ENCODE results near the gene MCAM. TPM values are rescaled to one million over a fixed set of nuclear protein-coding genes. Genes with fewer than 3 reads are reported as not detected.

The MCAM gene
- total RNA-seq, 2 donors from 2014 or later, result 12.1 to 27.1 TPM

DNA sequence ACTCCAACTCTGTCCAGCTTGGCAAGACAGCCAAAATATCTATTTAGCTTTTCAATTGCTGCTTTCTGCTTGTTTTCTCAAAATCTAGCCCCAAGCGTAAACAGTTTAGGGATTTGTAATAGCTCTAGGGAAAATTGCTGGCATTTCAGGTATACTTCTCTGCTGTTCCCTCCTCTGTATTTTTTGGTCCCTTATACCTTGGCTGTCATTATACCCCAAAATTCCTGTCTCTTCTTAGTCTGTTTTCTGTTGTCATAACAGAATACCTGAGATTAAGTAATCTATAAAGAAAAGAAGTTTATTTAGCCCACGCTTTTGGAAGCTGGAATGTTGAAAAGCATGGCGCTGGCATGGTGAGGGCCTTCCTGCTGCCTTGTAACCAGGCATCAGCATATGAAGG is 23.5 kb downstream of the MCAM start:
- ATAC-seq, result no peak
- intact Hi-C loops (cut with DNase I, micrococcal nuclease), result no loop called here
- DNase-seq, result no peak

DNA sequence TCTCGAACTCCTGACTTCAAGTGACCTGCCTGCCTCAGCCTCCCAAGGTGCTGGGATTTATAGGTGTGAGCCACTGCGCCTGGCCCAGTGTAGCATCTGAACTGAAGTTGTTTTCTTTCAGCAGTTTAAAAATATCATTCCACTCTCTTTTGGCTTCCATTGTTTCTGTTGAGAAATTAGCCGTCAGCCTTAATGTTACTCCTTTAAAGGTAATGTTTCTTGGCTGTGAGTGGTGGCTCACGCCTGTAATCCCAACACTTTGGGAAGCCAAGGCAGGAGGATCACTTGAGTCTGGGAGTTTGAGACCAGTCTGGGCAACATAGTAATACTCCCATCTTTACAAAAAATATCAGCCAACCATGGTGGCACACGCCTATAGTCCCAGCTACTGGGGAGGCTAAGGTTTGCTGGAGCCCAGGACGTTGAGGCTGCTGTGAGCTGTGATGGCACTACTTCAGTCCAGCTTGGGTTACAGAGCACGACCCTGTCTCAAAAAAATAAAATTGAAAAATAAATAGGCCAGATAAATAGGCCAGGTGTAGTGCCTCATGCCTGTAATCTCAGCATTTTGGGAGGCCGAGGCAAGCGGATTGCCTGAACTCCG is 25.9 kb downstream of the MCAM start:
- DNase-seq (no peak), ATAC-seq (no peak)
- intact Hi-C loops (cut with DNase I, micrococcal nuclease), result no loop called here

DNA sequence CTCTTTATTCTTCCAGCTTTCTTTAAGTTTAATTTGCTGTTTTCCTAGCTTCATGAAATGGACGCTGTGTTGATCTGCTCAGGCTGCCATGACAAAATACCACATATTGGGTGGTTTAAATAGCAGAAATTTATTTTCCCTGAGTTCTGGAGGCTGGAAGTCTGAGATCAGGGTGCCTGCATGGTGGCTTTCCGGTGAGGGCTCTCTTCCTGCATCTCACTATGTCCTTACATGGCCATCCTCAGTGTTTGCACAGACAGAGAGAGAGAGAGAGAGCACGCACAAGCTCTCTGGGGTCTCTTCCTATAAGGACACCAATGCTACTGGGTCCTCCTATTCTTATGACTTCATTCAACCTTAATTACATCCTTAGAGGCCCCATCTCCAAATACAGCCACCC is 28.7 kb downstream of the MCAM start:
- ATAC-seq, result no peak
- intact Hi-C loops (cut with DNase I, micrococcal nuclease), result no loop called here
- DNase-seq, result no peak

DNA sequence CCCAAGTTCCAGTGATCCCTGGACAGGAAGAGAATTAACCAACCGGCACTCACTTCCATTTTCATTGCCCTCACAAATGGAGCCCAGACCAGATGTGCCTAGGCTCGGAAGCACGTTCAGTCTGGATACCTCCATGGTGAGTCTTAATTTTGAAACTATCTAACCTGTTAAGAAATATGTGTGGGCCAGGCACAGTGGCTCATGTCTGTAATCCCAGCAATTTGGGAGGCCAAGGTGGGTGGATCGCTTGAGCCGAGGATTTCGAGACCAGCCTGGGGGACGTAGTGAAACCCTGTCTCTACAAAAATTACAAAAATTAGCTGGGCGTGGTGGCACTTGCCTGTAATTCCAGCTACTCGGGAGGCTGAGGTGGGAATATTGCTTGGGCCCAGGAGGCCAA is 31.5 kb downstream of the MCAM start:
- intact Hi-C loops (cut with DNase I, micrococcal nuclease), result no loop called here
- ATAC-seq, result no peak
- DNase-seq, result no peak

DNA sequence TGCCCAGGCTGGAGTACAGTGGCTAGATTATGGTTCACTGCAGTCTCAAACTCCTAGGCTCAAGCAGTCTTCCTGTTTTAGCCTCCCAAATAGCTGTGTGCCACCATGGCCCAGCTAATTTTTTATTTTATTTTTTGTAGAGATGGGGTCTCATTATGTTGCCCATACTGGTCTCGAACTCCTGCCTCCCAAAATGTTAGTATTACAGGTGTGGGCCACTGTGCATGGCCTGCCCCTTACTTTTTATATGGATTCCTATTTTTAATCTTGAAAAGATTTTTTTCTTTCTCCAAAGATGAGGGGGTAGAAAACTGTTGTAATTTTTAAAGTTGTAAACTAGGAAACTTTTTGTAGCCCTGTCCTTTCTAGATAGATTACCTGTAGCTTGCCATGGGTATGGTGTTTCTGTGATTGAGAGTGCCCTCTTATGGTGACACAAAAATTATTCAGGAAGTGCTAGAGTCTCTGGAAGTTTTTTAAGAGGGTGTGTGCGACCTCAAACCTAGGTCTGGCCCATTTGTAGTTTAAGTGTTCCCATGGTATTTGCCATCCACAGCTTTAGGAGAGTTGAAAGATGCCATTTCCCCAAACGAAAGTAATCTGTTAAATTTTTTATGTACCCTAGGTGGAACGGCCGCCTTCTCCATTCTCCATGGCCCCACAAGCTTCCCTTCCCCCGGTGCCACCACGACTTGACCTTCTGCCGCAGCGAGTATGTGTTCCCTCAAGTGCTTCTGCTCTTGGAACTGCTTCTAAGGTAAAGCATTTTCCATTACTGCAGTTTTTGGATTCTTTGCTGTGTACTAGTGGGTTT is 32.4 kb downstream of the MCAM start:
- peak; percentile 84 for ATAC-seq
- intact Hi-C loops (cut with DNase I, micrococcal nuclease), result no loop called here
- no peak for DNase-seq

DNA sequence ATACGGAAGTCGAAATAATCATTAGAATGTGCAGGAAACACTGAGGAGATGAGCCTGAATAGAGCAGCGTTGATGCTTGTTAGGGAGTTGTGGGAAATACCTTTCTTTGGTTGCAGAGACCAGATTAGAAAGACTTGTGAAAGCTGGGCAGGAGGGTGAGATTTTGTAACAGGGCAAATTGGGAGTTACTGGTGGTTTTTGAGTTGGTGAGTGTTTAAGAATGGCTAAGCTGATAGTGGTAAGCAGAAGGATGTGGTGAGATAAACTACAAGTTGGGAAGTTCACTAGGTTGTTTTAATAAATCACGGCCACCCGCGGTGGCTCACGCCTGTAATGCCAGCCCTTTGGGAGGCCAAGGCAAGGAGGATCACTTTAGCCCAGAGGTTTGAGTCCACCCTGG is 34.4 kb downstream of the MCAM start:
- ATAC-seq (no peak), DNase-seq (no peak)
- intact Hi-C loops (cut with DNase I, micrococcal nuclease), result no loop called here

DNA sequence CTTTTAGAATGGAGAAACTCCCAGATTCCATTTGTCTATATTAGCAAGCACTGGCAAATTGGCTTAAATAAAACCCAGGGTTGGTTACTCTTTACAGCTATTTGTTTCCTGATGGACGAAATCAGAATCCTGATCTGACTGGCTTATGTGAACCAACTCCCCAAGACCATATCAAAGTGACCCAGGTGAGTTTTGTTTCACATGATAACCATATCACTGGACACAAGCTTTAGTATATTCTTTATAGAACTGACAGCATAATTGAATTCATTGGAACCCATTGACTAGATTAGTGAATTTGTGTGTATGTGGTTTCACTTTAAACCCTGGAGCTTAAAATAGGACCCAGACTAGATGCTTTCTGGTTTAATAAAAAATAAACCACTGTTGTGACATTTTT is 39.3 kb downstream of the MCAM start:
- DNase-seq (no peak), ATAC-seq (no peak)
- intact Hi-C loops (cut with DNase I, micrococcal nuclease), result no loop called here

DNA sequence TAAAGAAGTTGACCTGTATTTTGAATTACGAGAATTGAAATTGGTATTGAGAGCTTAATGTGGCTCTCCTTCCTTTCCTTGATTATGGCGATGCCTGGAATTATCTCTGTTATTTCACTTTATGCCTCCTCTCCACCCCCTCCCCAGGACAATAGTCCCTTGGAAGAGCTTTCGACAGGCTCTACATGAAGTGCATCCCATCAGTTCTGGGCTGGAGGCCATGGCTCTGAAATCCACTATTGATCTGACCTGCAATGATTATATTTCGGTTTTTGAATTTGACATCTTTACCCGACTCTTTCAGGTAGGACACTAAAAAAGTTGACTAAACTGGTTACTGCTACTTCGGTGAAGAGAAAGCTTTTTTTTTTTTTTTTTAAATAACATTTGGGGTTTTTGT is 43.2 kb downstream of the MCAM start:
- DNase-seq, result no peak
- ATAC-seq, result no peak
- intact Hi-C loops (cut with DNase I, micrococcal nuclease), result no loop called here

DNA sequence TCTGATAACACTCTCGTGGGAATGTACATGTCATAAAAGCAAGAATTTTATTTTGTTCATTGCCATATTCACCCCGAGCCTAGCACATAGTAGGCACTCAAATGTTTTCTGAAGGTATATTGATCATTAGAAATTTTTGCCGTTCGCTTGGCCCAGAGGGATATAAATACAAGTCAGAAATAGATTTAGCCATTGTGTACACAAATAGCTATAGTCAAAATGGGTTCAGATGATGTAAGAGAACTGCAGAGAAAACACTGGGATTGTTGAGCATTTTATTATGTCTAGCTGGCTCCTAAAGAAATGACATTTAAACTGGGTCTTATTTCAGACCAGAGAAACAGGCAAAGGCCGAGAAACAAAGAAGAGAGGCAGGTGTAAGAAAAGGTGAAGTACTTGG is 49.3 kb downstream of the MCAM start:
- ATAC-seq (no peak), DNase-seq (no peak)
- intact Hi-C loops (cut with DNase I, micrococcal nuclease), result no loop called here

DNA sequence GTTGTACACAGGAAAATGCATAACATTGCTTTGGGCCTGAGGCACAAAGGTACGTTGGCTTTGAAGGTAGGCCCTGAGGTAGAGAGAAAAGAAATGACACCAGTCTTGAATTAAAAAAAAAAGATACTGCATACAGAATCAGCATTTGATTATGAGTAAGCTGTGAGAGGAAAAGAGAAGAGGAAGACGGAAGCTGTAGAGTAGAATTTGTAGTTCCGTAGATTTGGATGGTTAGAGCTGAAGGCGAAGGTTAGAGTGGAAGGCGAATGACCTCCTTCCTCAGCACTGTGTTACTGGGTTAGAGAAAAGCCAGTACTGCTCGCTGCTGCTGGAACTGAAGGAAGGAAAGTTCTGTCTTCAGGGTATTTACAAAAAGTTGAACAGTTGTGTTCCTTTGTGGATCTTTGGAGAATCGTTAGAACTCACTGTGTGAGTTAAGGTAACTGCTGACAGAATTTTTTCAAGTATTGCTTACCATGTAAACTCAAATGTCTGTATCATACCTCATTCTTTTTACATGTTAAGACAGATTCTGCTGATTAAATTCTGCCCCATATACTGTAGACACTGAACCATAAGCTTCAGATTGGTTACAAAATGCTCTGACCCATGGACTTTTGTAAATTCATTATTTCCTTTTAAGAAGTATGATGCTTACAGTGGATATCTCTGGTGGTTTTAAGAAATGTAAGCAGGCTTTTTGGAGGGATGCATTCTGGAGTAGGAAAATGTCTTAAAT is 50.2 kb downstream of the MCAM start:
- intact Hi-C loops (cut with DNase I, micrococcal nuclease), result no loop called here
- no peak for ATAC-seq
- no peak for DNase-seq

DNA sequence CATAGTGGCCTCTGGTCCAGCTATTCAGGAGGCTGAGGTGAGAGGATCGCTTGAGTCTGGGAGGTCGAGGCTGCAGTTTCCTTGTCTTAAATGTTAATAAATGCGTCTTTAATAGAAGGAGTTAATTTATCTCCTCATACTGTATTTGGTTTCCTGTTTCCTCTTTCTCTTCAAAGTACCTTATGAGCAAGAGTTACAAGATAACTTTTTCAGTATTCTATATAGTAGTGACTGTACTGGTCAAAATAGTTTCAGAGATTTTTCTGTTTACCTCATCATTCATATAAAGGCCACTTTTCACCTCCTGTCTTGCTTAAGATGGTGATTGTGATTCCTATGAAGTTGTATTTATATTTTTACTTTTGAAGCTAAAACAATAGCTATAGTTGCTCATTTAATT is 50.9 kb downstream of the MCAM start:
- intact Hi-C loops (cut with DNase I, micrococcal nuclease), result no loop called here
- ATAC-seq (no peak), DNase-seq (no peak)

DNA sequence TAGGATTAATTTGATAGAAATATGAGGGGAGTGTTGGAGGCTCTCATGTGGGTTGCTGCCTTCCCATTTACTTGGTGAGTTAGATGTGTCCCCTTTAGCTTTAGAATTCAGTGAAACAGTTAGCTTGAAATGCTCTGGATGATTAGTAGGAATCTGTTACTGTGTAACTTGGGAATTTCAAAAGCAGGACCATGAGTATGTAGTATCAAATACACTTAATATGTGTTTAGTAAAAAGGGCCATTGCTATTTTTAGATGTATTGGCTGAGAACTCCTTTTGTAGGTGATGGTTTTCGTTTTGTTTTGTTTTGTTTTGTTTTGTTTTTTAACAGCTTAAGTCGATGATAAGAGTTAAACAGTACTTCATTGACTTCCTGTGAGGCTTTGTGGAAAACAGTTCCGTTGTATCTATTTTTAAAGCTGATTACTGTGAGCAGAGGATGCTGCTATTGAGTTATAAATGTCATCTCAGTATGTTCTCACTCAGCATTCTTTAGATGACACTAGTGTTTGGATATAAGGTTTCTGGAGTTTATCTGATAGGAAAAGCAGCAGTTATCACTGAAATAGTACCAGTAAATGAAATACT is 53.5 kb downstream of the MCAM start:
- DNase-seq (no peak), ATAC-seq (no peak)
- intact Hi-C loops (cut with DNase I, micrococcal nuclease), result no loop called here

DNA sequence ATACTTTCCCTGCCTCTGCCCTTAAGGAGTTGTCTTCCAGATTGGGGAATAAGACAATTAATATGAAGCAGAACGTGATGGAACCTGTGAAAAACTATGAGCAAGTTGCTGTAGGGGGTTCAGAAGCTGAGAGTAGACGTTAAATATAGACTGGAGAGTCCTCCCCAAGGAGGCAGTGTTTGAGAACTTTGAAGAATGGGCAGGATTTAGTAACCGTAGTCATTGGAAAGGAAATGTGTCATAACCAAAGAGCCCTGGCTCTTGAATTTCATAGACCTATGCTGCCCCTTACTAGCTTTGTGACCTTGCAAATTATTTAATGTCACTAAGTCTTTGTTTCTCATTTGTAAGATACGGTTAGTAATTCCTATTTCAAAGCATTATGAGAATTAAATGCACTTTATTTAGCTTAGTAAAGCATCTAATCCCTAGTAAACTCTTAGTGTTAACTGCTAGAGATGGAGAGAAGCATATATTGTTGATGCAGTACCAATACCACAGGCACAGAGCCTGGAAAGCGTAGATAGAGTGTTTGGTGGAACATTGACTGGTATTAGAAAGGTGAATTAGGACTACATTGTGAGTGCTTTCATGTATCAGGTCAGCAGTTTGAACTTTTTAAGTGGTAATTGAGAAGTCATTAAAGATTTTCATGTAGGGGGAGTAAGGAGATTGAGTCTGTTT is 54.1 kb downstream of the MCAM start:
- no peak for ATAC-seq
- intact Hi-C loops (cut with DNase I, micrococcal nuclease), result no loop called here

DNA sequence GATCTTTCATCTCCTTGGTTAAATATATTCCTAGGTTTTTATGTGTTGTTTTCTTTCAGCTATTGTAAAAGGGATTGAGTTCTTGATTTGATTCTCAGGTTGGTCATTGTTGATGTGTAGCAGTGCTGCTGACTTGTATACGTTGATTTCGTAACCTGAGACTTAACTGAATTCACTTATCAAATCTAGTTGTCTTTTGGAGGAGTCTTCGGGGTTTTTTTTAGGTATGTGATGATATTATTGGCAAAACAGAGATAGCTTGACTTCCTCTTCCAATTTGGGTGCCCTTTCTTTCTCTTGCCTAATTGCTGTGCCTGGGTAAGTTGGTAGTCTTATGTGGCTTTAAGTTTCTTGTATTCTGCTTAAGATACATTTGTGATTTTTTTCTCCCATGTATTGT is 57.9 kb downstream of the MCAM start:
- intact Hi-C loops (cut with DNase I, micrococcal nuclease), result no loop called here
- no peak for ATAC-seq

More for the DNA sequence above, 54.1 kb downstream of the MCAM start:
- DNase-seq, result no peak

More for the DNA sequence above, 57.9 kb downstream of the MCAM start:
- no peak for DNase-seq

Small RNA genes lying within 50 kb of the gene (microRNA-seq; reads per million reads assigned to microRNA genes)
- gene MIR6756, result 0 reads per million in 2 donors

Other genes with a start within 250 kb of the MCAM start
- 10 to 100 TPM; 20.7 to 24.1 TPM for gene VPS11, start 249.3 kb downstream of the MCAM start, total RNA-seq
- gene HMBS, start 232.2 kb downstream of the MCAM start, total RNA-seq, result 10 to 100 TPM; 16.1 to 26.1 TPM
- 10 to 100 TPM; 32.4 to 50.3 TPM for gene DPAGT1, start 215.3 kb downstream of the MCAM start, total RNA-seq
- 10 to 100 TPM; 26.6 to 43.7 TPM for gene C2CD2L, start 209.8 kb downstream of the MCAM start, total RNA-seq
- 10 to 100 TPM; 34.9 to 35.7 TPM for gene HINFP, start 195.6 kb downstream of the MCAM start, total RNA-seq
- gene ABCG4, start 168.1 kb downstream of the MCAM start, total RNA-seq, result not detected
- gene NLRX1, start 148.4 kb downstream of the MCAM start, total RNA-seq, result 10 to 100 TPM; 14.8 to 17.9 TPM
- 10 to 100 TPM; 63.6 to 85.0 TPM for gene NHERF4, start 131.7 kb downstream of the MCAM start, total RNA-seq
- 10 to 100 TPM; 12.4 to 14.1 TPM for gene CBL, start 110.8 kb downstream of the MCAM start, total RNA-seq
- gene RNF26, start 17.4 kb upstream of the MCAM start, total RNA-seq, result 10 to 100 TPM; 19.9 to 24.0 TPM
- 1 to 10 TPM; 6.9 to 9.3 TPM for gene C1QTNF5, start 23.8 kb upstream of the MCAM start, total RNA-seq
- gene MFRP, start 29.6 kb upstream of the MCAM start, total RNA-seq, result not detected
- 10 to 100 TPM; 26.0 to 63.6 TPM for gene USP2, start 64.6 kb upstream of the MCAM start, total RNA-seq
- gene THY1, start 106.0 kb upstream of the MCAM start, total RNA-seq, result 1 to 10 TPM; 1.8 to 6.4 TPM